ENCODE measurements around the gene CPD.
"Not testable (repeated sequence)": the region's sequence is repeated elsewhere in the genome, so short reads cannot be mapped to it uniquely, and the experiment has no call there.

CPD gene

DNA sequence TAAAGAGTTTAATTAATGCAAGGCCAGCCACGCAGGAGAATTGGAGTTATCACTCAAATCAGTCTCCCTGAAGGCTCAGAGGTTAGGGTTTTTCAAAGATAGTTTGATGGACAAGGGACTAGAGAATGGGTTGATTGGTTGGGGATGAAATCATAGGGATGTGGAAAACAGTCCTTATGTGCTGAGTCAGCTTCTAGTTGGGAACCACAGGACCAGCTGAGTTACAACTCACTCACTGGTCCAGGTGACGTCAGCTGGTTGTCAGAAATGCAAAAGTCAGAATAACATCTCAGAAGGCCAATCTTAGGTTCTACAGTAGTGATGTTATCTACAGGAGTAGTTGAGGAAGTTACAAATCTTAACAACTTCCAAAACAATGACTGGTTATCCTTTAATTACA, 47.6 kb downstream of the CPD start:
- DNase-seq (ENCODE audit: low read depth, low spot score) = no peak

DNA sequence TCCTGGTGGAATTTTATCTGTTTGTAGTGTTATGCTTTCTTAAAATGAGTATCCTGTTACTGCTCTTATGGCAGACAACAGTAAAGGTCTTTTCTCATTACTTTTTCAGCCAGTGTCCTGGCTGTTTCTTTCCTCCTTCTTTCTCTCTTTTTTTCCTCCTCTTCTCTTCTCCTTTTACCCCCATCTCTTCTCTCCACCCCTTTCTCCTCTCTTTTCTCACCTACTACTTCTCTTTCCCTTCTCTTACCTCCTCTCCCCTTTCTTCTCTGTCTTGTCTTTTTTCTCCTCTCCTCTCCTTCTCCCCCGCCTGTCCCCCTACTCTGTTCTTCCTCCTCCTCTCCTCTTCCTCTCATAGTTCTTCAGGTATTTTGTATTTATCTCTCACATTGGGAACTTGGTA, 48.9 kb downstream of the CPD start:
- no peak for DNase-seq (ENCODE audit: low read depth, low spot score)

DNA sequence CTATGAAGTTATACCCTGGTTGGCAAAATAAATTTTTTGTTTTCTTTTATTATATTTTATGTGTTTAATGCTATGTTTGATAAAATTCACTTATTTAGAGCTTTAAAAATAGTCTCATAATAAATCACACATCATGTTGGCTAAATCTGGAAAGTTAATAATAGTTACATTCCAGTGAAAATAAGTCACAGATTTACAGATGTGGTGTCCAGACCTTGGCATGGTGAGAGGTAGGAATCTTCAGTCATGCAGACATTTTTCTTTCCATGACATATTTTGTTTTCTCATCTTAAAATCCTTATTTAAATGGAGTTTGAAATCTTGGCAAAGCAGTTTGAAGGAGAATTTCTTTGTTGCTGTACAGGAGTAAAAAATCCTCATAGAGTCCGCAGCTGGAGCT, 50.4 kb downstream of the CPD start:
- DNase-seq (ENCODE audit: low read depth, low spot score) = no peak

DNA sequence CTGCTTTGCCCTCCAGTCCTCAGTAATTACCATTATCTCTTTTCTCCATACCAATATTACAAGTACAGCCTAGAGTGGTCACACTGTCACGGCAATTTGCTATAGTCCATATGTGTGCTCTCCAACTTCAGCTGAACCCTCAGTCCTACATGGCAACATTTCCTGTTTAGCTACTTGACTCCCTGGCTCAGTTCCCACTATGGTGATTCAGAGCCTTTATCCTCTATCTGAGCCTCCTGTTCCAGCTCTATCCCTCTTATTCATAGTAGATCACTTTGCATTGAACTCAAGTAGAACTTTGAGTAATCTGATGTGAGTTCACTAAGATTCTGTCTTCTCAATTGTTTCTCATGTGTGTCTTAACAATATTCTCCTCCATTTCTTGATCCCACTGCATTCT, 54.8 kb downstream of the CPD start:
- DNase-seq (ENCODE audit: low read depth, low spot score) = no peak

DNA sequence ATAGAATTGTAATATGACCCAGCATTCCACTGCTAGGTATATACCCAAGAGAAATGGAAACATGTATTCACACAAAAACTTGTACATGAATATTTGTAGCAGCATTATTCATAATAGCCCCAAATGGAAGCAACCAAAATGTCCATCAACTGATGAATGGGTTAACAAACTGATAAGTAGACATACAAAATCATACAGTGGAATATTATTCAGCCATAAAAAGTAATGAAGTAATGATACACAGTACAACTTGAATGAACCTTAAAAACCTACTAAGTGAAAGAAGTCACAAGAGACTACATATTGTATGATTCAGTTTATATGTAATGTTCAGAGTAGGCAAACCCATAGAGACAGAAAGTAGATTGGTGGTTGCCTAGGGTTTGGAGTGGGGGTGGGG, 58.0 kb downstream of the CPD start:
- no peak for DNase-seq (ENCODE audit: low read depth, low spot score)

DNA sequence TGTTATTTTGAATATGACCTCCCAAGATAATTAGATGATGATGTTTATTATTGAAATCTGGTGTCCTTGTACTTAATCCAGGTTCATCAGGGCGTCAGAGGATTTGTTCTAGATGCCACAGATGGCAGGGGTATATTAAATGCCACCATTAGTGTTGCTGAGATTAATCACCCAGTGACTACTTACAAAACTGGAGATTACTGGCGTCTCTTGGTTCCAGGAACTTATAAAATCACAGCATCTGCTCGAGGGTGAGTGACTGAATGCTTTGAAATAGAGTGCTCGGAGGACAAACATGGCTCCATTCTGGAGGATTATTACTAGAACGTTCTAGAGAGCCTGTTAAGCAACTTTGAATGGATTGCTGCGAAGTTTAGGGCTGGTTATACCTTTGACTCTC, 65.0 kb downstream of the CPD start:
- no peak for DNase-seq (ENCODE audit: low read depth, low spot score)

DNA sequence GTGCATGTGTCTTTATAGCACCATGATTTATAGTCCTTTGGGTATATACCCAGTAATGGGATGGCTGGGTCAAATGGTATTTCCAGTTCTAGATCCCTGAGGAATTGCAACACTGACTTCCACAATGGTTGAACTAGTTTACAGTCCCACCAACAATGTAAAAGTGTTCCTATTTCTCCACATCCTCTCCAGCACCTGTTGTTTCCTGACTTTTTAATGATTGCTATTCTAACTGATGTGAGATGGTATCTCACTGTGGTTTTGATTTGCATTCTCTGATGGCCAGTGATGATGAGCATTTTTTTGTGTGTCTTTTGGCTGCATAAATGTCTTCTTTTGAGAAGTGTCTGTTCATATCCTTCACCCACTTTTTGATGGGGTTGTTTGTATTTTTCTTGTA, 67.9 kb downstream of the CPD start:
- DNase-seq (ENCODE audit: low read depth, low spot score) = not testable (repeated sequence)

DNA sequence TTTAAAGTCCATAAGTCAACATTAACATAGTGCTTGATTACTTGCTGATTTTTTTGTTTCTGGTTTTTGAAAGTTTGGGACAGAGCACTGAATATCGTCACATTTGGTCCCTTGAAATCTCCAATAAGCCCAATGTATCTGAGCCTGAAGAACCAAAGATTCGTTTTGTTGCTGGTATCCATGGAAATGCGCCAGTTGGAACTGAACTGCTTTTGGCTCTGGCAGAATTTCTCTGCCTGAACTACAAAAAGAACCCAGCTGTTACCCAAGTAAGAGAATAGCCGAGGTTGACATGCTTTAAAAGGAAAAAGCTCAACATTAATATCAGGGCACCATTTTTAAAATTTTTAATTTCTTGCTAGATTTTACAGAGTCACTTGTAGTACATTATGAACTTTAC, 70.8 kb downstream of the CPD start:
- DNase-seq (ENCODE audit: low read depth, low spot score) = no peak

DNA sequence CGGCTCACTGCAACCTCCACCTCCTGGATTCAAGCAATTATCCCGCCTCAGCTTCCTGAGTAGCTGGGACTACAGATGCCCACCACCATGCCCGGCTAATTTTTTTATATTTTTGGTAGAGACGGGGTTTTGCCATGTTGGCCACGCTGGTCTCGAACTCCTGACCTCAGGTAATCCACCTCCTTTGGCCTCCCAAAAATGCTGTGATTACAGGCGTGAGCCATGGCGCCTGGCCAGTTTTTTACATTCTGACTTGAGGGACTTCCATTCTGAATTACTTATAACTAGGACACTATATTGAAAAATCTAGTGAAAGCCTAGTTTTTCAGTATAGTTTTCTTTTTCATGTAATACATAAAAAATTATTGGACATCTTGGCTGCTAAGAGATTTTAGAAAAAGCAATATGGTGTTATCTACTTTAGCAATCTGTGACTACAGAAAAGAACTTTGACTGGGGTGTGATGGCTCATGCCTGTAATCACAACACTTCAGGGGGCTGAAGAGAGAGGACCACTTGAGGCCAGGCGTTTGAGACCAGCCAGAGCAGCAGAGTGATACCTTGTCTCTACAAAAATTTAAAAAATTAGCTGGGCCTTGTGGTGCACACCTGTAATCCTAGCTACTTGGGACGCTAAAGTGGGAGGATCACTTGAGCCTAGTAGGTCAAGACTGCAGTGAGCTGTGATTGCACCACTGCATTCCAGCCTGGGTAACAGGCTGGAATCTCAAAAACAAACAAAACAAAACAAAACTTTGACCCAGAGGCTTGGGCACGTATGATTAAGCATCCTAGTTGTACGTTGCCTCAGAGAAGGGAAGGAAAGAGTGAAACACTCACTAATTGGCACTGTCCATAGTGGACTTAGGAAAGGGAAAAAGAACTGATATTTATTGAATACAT, 71.6 kb downstream of the CPD start:
- no peak for DNase-seq (ENCODE audit: low read depth, low spot score)

DNA sequence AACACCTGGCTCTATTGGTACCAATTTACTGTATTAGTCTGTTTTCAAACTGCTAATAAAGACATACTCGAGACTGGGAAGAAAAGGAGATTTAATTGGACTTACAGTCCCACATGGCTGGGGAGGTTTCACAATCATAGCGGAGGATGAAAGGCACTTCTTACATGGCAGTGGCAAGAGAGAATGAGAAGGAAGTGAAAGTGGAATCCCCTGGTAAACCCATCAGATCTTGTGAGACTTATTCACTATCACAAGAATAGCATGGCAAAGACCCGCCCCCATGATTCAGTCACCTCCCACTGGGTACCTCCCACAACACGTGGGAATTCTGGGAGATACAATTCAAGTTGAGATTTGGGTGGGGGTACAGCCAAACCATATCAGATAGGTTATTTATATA, 75.9 kb downstream of the CPD start:
- DNase-seq (ENCODE audit: low read depth, low spot score) = no peak

DNA sequence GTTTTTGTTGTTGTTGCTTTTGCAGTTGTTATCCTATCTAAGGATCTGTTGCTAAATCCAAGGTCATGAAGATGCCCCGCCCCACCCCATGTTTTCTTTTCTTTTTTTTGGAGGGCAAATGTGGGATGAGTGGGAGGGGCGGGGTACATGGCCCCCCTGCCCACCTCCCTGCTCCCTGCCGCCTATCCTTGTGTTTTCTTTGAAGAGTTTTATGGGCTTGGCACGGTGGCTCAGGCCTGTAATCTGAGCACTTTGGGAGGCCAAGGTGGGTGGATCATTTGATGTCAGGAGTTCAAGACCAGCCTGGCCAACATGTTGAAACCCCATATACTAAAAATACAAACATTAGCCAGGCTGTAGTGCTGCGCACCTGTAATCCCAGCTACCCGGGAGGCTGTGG, 79.6 kb downstream of the CPD start:
- no peak for DNase-seq (ENCODE audit: low read depth, low spot score)

DNA sequence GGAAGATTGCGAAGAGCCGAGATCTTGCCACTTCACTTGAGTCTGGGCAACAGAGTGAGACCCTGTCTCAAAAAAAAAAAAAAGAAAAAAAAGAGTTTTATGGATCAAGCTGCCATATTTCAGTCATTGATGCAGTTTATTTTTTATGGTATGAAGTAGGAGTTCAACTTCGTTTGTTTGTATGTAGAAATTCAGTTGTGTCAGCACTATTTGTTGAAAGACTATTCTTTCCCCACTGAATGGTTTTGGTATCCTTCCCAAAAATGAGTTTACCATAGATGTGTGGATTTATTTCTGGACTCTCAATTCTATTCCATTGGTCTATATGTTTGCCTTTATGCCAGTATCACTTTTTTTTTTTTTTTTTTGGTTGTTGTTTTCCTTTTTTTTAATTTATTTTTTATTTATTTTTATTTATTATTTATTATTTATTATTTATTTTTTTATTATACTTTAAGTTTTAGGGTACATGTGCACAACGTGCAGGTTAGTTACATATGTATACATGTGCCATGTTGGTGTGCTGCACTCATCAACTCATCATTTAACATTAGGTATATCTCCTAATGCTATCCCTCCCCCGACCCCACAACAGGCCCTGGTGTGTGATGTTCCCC, 80.2 kb downstream of the CPD start:
- not testable (repeated sequence) for DNase-seq (ENCODE audit: low read depth, low spot score)

DNA sequence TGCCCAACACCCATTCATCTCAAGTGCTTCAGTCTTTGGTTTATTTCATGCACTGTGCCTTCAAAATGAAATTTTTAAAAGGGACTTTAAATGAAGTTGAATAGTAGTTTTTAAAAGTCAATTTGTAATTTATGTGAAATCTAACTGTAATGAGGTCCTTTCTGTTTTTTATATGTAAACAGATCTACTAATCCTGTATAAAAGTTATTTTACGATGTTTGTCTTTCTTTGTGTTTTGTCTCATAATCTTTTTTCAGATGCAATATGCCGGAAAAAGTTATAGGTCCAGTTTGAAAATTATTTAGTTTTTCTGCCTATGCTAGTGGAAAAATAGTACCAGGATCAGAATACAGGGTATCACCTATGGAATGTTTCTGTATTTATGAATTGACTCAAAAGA, 89.7 kb downstream of the CPD start:
- no peak for DNase-seq (ENCODE audit: low read depth, low spot score)

DNA sequence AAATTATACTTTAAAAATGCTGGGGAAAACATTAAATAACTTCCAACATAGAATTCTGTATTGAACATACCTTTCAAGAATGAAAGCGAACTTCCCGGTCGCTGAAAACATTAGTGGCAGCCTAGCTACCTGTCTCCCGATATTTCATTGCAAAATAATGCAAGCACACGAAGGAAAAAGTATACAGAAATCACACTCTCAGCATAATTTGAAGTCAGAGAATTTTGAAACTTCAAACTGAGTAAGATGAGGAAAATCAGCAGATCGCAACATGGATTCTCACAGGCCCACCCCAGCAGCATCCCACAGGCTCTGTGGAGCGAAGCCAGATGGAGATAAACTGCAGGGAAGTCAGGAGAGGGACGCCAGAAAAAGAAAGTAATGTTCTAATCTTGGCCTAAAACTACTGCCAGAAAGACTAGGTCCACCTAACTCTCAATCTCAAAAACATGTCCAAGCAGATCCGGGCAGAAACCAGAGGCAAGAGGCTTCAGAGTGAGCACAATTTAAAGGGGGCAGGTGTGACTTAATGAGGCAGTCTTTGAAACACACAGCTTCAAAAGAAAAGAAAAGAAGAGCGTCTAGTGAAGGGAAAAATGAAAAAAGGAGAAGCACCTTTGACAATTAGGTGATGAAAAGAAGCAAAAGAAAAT, 93.6 kb downstream of the CPD start:
- DNase-seq (ENCODE audit: low read depth, low spot score) = no peak

DNA sequence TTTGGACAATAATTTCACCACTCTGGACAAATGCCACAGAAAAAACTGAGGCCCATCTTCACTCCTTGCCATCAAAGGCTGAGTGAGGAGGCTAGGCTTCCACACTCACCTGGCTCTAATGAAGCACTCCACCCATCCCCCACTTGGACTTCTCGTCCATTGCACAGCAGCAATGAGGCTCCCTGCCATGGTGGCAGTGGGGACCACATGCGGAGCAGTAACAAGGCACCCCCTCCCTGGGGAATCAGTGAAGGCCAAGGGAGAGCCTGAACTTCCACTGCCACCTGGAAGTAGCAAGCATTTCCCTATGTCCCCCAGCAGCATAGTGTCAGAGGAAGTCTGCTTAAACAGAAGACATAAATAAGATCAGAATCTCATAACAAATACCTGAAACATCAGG, 96.5 kb downstream of the CPD start:
- DNase-seq (ENCODE audit: low read depth, low spot score) = no peak

DNA sequence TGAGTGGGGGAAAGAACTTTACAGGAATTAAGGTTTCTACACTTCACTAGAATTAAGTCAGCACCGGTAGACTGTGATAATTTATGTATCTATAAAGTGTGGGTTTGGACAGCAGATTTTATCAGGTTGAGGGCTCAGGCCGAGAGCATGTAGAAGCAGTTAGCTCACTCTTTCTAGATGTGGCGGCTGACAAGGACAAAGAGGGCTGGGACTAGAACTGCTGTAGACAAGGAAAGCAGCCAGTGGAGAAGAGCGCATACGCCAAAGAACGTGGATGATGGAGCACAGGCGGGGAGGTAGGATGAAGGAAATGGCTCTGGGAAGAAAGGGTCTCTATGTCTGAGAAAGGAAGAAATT, 98.0 kb downstream of the CPD start:
- no peak for DNase-seq (ENCODE audit: low read depth, low spot score)

DNA sequence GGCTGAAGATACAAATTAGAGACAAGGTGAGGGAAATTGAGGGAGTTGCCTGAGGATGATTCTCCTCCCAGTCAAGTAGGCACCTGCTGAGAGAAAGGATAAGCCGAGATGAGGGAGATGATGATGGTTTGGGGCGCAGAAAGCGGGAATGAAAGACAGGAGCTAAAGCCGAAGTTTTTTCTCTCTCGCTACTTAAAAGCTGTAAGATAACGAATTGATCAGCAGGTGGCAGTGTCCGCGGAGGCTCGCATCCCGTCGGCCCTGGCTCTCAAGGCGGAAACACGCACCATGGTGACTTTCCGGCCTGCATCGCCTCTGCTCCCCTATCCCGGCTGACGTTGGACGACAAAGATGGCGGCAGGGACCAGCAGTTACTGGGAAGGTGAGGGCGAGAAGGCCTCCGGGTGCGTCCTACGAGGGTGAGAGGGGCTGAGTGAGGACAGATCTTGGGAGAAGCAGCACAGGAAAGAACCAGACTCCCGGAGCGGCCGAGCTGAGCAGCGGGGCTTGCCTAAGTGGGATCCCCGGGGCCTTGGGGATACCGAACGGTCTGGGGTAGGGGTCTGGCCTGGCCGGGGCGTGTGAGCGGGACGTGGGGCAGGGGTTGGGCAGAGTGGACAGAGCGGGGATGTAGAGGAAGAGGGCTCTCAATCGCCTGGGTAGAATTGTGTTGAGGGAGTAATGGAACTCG, 98.5 kb downstream of the CPD start, which contains the start of gene GOSR1:
GOSR1 (plus strand) TSS at position 326 of the 691 bp plus-strand sequence; CDS start at position 352, 26 bp downstream.
- peak; percentile 80 for DNase-seq (ENCODE audit: low read depth, low spot score)

DNA sequence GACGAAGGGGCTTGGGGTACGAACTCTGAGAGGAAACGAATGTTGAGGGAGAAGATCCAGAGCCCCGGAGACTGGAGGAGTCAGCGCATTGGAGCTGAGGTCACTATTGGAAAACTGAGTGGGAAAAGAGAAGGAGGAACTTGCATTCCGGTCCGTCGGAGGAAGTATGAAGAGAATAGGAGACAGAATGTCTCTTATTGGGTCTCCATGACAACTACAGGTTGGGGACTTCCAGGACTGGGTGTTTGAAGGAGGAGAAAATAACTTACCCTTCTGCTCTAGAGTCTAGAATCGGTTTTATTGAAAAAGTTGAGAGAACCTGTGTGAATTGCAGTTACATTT, 99.0 kb downstream of the CPD start:
- DNase-seq (ENCODE audit: low read depth, low spot score) = no peak

DNA sequence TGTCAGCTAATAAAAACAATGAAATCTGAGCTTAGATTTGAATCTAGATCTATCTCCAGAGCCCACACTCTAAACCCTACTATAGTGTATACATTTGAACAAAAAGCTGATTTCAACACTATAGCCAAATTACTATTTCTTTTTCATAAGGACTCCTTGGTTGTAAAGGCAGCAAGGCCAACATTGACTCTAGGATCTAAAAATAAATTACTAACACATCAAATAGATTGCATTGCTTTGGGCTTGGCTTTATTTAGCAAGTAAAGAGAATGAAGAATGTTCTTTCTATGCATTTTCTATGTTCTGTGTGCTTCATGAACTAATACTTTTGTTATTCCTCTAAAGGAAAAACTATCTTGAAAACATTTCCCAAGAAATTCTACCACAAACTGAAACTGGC, 103.8 kb downstream of the CPD start:
- DNase-seq (ENCODE audit: low read depth, low spot score) = no peak

DNA sequence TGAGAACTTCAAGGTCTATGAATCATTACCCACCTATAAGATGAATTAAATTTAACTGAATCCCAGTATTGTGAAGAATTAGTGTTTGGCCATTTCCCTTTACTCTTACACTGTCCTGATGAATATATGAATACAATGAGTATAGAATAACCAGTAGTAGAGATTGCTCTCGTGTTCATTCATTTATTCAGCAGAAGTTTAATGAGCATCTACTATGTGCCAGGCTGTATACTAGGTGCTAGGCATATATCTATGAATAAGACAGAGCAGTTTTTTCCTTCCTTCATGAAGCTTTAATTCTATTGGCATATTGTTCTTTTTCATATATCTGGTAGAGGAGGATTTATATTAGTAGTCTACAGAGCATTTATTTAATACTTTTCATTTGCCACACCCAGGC, 104.4 kb downstream of the CPD start:
- DNase-seq (ENCODE audit: low read depth, low spot score) = no peak

DNA sequence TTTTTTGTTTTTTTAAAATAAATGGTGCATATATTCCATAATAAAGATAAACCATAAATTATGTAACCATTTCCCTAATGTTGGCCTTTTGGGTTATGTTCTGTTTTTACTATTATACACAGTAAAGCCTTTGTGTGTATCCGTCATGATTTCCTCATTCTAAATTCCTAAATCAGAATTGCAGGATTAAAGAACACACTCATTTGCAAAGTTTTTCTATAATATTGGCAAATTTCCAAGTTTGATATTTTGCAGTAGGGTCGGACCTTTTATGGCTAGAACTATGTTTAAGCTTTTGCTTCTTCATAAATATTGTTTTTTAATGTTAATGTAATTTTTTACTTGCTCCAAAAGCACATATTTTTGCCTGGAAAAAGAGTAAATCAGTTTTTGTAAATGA, 115.1 kb downstream of the CPD start:
- no peak for DNase-seq (ENCODE audit: low read depth, low spot score)

DNA sequence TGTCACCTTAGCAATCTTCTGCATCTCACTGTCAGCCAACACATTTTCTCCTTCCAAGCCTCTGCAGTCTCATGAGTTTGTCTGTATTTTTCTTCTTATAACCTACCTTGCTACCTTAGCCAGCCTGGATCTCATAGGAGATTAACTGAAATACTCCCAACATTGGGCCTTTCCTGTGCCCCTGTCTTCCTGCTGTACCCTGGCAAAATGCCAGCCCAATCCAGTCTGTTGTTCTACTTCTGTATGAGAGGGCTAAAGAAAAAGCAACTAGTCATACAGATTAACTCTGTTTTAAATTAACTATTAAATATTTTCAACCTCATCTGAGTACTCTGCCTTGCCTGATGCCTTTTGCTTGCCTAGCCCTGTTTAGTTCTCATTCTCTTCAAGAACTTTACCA, 116.9 kb downstream of the CPD start:
- DNase-seq (ENCODE audit: low read depth, low spot score) = no peak
